Ascending aorta (tissue), 2 donors: ENCODE measurements around the gene DCAF11. TPM values are rescaled to one million over a fixed set of nuclear protein-coding genes. Genes with fewer than 3 reads are reported as not detected.

ENCODE experiments used
- DNase-seq, 2 donors: peaks; one replicate each; pipeline ENCODE4 v3.0.0-alpha.2; 2019; ENCODE audit warnings: low spot score in 2 of 2
- H3K27ac ChIP-seq, 2 donors: fragments of 200-600 bp; sonication (generic); one replicate each; pipeline ENCODE4 v1.5.1; 2016 to 2017; ENCODE audit warnings: mild to moderate bottlenecking in 1 of 2
- H3K27me3 ChIP-seq: fragments of 200-600 bp; sonication (generic); one replicate; pipeline ENCODE4 v1.5.1; 2017
- H3K36me3 ChIP-seq, 2 donors: fragments of 200-600 bp; sonication (generic); one replicate each; pipeline ENCODE4 v1.5.1; 2016
- H3K4me1 ChIP-seq, 2 donors: fragments of 200-600 bp; sonication (generic); one replicate each; pipeline ENCODE4 v1.5.1; 2016 to 2017; ENCODE audit warnings: mild to moderate bottlenecking in 1 of 2
- H3K4me3 ChIP-seq, 2 donors: fragments of 200-600 bp; sonication (generic); one replicate each; pipeline ENCODE4 v1.5.1; 2016 to 2017; ENCODE audit warnings: mild to moderate bottlenecking in 1 of 2
- H3K9me3 ChIP-seq, 2 donors: fragments of 200-600 bp; sonication (generic); one replicate each; pipeline ENCODE4 v1.5.1; 2016
- CTCF ChIP-seq, 3 experiments: fragments of 200-600 bp in 2 of 3; fragments of 450-650 bp in 1 of 3; sonication (generic) in 2 of 3; IDR thresholded peaks; one replicate each; pipeline ENCODE4 v1.5.1; 2016 to 2019; ENCODE audit warnings: antibody characterized with exemption in 3 of 3, mild to moderate bottlenecking in 1 of 3, moderate library complexity in 1 of 3
- intact Hi-C: fragments of 100-400 bp; cut with DNase I; formaldehyde crosslinking; loops from one replicate; pipeline ENCODE4 v1.15.1; 2023
- total RNA-seq: library from RNA; depleted of rRNA; stranded (reverse); fragments of >200 nt; gene quantifications from one replicate; pipeline ENCODE4 v1.1.0, GENCODE V29; 2016

DCAF11 gene
- total RNA-seq, 1 donor from 2014 or later, result 52.3 TPM

- intact Hi-C loops, result no loop called here
- Histone ChIP-seq H3K4me3 (no peak overlapping the region), H3K9me3 (no peaks in the 10 kb centered on the region), H3K36me3 (peaks cover 4 to 20% of the 10 kb centered on the region in 2 donors), H3K4me1 (peaks cover 2 to 6% of the 10 kb centered on the region in 2 donors), H3K27ac (no peak overlapping the region), H3K27me3 (no peaks in the 10 kb centered on the region)
- no peak for DNase-seq
- no peak for TF ChIP-seq CTCF (IDR thresholded peaks at IDR 0.05)
Measured at GRCh38 chr14:24172871-24173281, 58.3 kb downstream of the DCAF11 start.

Other genes with a start within 250 kb of the DCAF11 start
- 9.8 TPM for gene DHRS4, start 161.0 kb upstream of the DCAF11 start, total RNA-seq
- 31.5 TPM for gene DHRS4L2, start 125.8 kb upstream of the DCAF11 start, total RNA-seq
- gene CARMIL3, start 62.8 kb upstream of the DCAF11 start, total RNA-seq, result not detected
- gene CPNE6, start 43.2 kb upstream of the DCAF11 start, total RNA-seq, result not detected
- 26.1 TPM for gene PCK2, start 20.5 kb upstream of the DCAF11 start, total RNA-seq
- gene NRL, start 172 bp downstream of the DCAF11 start, total RNA-seq, result not detected
- not detected for gene FITM1, start 15.9 kb downstream of the DCAF11 start, total RNA-seq
- gene PSME1, start 21.4 kb downstream of the DCAF11 start, total RNA-seq, result 55.5 TPM
- gene EMC9, start 26.8 kb downstream of the DCAF11 start, total RNA-seq, result 3.4 TPM
- 100 TPM for gene PSME2, start 31.8 kb downstream of the DCAF11 start, total RNA-seq
- gene RNF31, start 32.7 kb downstream of the DCAF11 start, total RNA-seq, result 182 TPM
- gene IRF9, start 46.5 kb downstream of the DCAF11 start, total RNA-seq, result 24.7 TPM
- 9.6 TPM for gene REC8, start 57.3 kb downstream of the DCAF11 start, total RNA-seq
- gene IPO4, start 74.0 kb downstream of the DCAF11 start, total RNA-seq, result 140 TPM
- 86.5 TPM for gene TM9SF1, start 80.7 kb downstream of the DCAF11 start, total RNA-seq
- gene TSSK4, start 90.9 kb downstream of the DCAF11 start, total RNA-seq, result not detected
- 27.0 TPM for gene CHMP4A, start 98.7 kb downstream of the DCAF11 start, total RNA-seq
- gene MDP1, start 101.3 kb downstream of the DCAF11 start, total RNA-seq, result 58.8 TPM
- 72.8 TPM for gene NEDD8, start 117.6 kb downstream of the DCAF11 start, total RNA-seq
- 37.5 TPM for gene GMPR2, start 118.2 kb downstream of the DCAF11 start, total RNA-seq
- 70.0 TPM for gene TINF2, start 127.8 kb downstream of the DCAF11 start, total RNA-seq
- gene TGM1, start 148.4 kb downstream of the DCAF11 start, total RNA-seq, result 1.7 TPM
- 54.9 TPM for gene RABGGTA, start 156.8 kb downstream of the DCAF11 start, total RNA-seq
- gene DHRS1, start 185.0 kb downstream of the DCAF11 start, total RNA-seq, result 100 TPM
- 33.5 TPM for gene NOP9, start 185.1 kb downstream of the DCAF11 start, total RNA-seq
- gene CIDEB, start 193.2 kb downstream of the DCAF11 start, total RNA-seq, result 72.8 TPM
- 3.0 TPM for gene LTB4R2, start 195.4 kb downstream of the DCAF11 start, total RNA-seq
- 3.6 TPM for gene LTB4R, start 196.7 kb downstream of the DCAF11 start, total RNA-seq
- gene ADCY4, start 220.3 kb downstream of the DCAF11 start, total RNA-seq, result 143 TPM
- 2.3 TPM for gene RIPK3, start 225.2 kb downstream of the DCAF11 start, total RNA-seq